NCI-H2196 (cell line): ENCODE results near the gene CACNB3.

Source experiments
- DNase-seq: peaks from one replicate; lab custom pipeline; 2025; ENCODE audit not compliant: unreplicated experiment; lab: John Stamatoyannopoulos, UW

CACNB3 gene

GRCh38 chr12:48788524-48788853 is 29.8 kb upstream of the CACNB3 start:
- DNase-seq = no peak

- DNase-seq = peak; percentile 51
Measured at GRCh38 chr12:48788854-48789775, 29.2 kb upstream of the CACNB3 start, which contains the start of gene ADCY6. ADCY6 (minus strand) TSS chr12:48789089; CDS start chr12:48783434, 5,655 bp downstream.

DNA sequence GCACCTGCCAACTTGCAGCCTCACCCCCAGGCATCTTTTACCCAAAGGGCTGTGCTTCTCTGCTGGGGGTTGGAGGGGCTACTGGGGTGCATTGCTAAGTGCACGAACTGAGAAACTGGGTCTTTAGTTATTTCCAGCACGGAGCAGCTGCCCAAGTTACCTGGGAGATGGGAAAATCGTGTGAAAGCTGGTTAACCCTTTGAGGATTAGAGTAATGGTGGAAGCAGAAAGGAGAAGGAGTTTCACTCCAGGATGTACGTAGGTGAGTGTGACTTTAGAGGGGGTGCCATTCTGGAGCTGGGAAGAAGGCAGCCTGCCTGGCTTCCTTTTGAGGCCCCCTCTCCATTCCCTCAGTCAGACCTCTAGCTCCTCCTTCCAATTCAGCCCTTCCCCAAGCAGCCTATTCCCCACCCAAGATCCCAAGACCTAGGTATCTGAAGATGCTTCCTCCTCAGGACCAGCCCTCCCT is 28.4 kb upstream of the CACNB3 start:
- DNase-seq = no peak

DNA sequence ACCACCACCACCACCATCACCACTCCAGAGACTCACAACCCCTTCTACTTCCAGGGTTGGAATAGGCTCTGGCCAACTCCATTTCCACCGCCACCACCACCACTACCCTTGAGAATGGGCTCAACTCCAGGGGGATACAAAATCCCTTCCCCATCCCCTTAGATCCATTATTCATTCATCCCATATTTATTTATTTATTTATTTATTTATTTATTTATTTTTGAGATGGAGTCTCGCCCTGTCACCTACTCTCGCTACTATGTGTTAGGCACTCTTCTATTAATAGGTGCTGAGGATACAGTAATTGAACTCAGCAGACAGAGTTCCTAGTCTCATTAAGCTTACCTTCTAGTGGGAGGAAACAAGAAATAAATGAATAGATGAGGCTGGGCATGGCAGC is 24.6 kb upstream of the CACNB3 start:
- DNase-seq = no peak

DNA sequence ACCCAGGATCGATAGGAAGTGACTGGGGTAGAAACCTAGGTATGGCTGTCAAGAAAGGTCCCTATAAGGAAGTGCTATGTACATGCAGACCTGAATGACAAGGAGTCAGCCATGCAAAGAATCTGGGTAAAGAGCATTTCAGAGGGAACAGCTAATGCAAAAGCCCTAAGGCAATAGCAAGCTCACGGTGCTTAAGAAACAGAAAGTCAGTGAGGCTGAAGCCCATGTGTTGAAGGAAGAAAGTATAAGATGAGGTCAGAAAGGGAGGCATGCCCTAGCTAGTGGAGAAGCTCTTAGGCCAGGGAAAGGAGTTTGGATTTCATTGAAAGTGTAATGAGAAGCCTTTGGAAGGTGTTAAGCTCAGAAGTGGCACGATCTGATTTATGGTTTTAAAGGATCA is 23.4 kb upstream of the CACNB3 start:
- no peak for DNase-seq

DNA sequence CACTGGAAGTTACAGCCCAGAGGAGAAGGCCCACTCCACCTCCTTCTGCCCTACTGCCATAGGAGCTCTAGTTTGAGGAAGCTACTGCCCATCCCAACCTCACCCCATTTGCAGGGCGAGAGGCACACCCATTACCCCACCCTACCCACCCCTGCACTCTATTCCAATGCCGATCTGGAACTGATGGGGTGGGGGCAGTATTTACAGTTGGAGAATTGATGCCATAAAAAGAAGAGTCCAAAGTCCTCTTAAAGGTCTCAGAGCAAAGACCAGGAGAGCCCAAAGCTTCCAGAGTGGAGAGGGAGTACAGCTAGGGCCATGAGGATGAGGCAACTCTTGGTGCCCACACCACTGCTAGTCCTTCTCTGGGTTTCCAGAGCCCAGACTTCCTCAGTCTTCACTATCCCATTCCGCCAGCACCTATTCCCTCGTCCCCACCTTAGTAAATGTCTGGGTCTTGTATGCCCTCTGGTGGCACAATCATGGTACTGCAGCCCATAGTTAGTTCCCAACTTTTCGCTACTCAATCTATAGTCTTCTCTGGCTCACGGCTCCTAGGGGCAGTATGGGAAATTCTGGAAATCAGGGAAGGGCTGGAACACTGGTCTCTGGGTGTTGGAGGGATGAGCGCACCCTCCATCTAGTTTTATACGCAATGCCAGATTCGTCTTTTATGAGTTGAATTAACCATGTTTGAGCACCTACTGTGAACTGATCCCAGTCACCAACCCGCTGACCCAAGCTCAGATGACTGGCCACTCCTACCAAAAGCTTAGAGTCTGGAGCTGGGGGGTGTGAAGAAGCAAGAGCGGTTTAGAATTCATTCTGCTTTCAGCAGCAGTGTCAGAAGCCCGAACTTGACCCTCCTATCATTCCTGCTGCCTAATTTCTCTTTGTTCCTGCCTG is 22.5 kb upstream of the CACNB3 start:
- peak; percentile 74 for DNase-seq

GRCh38 chr12:48796976-48797375 is 21.3 kb upstream of the CACNB3 start:
- DNase-seq = no peak

DNA sequence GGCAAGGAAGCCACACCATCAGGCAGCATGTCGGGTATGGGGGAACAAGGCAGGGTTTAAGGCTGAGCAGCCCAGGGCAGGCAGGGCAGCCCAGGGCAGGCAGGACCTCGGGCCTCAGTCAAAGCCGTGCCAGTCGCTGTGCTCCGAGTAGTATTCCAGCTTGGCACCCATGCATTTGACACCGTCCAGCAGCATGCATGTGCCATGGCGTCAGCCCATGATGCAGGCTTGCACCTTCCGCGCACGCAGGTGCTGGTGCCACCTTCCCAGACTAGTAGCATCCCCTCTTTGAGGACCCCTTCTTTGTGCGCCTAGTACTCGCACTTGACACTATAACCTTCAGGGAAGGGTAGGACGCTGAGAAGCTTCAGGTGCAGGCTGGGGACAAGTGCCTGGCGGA is 17.8 kb upstream of the CACNB3 start:
- no peak for DNase-seq

DNA sequence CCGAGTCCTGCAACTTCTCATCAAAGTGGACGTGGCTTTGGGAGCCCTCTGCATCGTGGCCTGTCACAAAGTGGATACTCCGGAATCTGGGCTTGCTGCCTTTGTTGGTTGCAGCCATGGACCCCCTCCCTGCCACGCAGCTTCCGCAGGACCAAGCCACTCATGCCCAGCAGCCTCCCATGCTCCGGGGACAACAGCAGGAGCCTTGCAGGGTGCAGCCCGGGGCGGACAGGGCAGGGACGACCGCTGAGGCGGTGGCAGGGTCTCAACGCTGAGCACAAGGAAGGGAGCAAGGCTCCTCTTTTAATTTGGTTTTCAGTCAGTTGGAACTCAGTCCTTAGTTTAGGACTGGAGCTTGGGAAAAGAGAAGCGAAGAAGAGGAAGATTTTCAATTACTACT is 17.3 kb upstream of the CACNB3 start:
- no peak for DNase-seq

- DNase-seq = no peak
Measured at GRCh38 chr12:48803675-48804074, 14.6 kb upstream of the CACNB3 start.

DNA sequence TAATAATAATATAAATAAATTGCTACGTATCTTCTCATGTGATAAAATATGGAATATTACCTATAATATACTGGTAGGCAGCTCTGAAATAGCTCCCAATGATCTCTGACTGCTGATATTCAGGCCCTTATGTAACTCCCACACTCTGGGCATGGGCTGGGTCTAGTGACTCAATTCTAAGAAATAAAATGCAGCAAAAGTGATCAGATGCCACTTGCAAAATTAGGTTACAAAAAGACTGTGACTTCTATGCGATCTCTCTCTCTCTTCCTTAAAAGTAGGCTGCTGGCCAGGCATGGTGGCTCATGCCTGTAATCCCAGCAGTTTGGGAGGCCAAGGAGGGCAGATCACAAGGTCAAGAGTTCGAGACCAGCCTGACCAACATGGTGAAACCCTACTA is 10.3 kb upstream of the CACNB3 start:
- DNase-seq = no peak

- no peak for DNase-seq
Measured at GRCh38 chr12:48810903-48811431, 7.3 kb upstream of the CACNB3 start.

DNA sequence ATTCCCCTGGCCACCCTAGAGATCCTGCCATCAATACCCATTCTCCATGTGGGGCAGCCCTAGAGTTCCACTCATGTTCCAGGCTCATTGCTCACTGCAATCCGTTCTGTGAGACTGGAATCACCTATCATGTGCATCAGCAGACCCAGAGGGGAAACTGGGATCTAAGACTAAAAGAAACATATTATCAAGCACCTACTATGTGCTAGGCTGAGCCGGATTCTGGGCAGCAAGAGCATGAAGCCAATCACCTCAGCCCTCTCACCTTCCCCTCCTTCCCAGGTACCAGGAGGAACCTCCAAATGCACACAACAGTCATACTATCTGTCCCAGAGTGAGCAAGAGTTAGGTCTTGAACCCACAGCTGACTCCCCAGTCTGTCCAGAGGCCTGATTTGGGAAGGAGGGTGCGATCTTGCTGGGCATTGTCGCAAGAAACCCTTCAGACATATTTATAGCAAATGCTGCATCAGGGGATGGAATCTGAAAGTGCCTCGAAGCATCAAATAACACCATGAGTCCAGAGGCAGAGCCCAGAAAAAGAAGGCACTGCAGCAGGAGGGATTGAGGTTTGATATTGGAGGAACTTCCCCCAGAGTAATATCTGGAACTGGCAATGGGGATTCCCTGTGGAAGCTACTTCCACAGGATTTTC is 6.7 kb upstream of the CACNB3 start:
- no peak for DNase-seq

DNA sequence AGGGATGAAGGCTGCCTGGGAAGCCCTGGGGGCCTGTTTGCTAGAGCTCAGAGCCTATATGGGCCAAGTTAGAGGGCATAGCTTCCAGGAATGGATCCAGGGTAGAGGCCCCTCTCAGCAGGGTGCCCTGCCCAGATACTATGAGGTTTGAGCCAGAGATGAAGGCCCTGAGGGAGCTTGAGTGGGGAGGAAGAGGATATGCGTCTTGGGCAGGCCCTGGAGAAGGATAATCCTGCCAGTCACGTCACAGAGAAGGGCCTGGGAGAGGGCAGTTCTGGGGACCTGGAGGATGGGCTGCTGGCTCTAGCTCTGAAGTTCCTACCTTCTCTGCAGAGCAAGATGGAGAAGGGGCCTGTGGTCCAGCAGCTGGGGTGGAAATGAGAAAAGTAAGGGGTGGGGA is 5.9 kb upstream of the CACNB3 start:
- DNase-seq = no peak

- no peak for DNase-seq
Measured at GRCh38 chr12:48813465-48814261, 4.6 kb upstream of the CACNB3 start.

- peak; percentile 85 for DNase-seq
Measured at GRCh38 chr12:48814262-48815125, 3.8 kb upstream of the CACNB3 start.

DNA sequence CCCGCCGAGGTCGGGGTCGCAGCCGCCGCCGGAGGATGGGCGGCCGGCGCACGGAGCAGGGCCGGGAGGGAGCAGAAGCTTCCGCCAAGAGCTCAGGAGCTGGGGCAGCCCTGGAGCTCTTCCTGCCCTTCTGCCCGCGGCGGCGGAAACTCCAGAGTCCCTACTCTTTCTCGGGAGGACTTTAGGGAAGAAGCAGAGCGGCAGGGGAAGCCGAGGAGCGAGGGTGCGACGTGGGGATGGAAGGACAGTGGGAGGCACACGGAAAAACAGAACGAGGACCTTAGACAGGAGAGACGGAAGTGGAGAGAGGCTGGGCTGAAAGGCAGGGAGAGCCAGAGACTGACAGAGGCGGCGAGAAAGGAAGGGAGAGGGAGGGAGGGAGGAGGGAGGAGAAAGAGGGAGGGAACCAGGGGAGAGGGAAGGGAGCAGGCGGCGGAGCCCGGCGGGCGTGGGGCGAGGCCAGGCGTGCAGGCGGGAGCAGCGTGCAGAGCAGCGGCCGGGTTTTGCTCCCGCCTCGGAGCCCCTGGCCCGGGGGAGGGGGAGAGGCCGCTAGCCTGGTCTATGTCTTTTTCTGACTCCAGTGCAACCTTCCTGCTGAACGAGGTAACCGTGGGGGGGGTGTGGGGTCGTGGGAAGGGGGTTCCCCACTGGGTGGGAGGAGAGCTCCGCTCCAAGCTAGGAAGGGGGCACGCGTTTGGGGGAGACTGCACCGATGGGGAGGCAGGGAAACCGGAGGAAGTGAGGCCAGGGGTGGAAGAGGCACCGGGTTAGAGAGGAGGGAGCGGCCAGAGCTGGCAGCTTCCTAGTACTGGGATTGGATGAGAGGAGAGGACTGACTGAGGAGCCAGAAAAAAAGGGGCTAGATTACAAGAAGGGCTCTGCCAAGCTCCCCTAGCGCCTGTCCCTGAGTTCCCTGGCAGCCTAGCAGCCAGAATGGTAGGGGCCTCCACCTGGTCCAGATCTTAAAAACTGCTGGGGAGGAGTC is 2.9 kb upstream of the CACNB3 start:
- peak; percentile 69 for DNase-seq
